ENCODE data around the gene PDS5B.

DNA sequence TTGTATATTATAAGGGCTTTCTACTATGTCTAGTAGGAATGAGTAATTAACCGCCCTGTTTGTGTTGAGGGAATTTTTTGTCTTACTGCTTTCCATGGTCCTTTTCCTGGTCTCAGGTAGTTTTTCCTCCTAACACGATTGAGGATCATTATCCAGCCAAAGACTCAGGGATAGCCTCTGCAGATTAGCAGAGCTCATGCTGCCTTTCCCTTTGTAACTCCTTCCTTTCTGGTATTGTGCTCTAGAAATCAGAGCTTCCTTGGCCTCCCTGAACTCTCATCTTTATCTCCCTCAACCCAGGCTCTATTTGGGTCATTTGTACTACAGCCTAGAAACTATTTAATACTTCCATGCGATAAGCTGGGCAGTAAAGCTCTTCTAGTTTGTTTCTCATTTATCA lies 142.1 kb downstream of the PDS5B start:
- TF ChIP-seq CTCF (IDR thresholded peaks at IDR 0.05) (no peak), ZFX (IDR thresholded peaks at IDR 0.05; ENCODE audit: borderline replicate concordance) (no peak)

Measured in 22Rv1 (cell line).